WTC11 (cell line): ENCODE results near the gene HOXA5.

Experiments used
- CREB1 ChIP-seq: sonication (generic); formaldehyde crosslinking; IDR thresholded peaks from 2 replicates; pipeline ENCODE4 v1.8.0; 2023; ENCODE audit warnings: mild to moderate bottlenecking, missing genetic modification reagents
- CTCF ChIP-seq: fragments of 200-600 bp; IDR thresholded peaks from 2 replicates; pipeline ENCODE4 v1.8.0; 2022; ENCODE audit warnings: antibody characterized with exemption
- FOXJ3 ChIP-seq: sonication (generic); formaldehyde crosslinking; IDR thresholded peaks from 2 replicates; pipeline ENCODE4 v1.9.0; 2021; ENCODE audit warnings: missing genetic modification reagents, mild to moderate bottlenecking, borderline replicate concordance
- MYBL2 ChIP-seq: sonication (generic); formaldehyde crosslinking; IDR thresholded peaks from 2 replicates; pipeline ENCODE4 v1.8.1; 2023; ENCODE audit warnings: mild to moderate bottlenecking, moderate library complexity, missing genetic modification reagents
- TEAD4 ChIP-seq: sonication (generic); formaldehyde crosslinking; IDR thresholded peaks from 2 replicates; pipeline ENCODE4 v1.8.0; 2022; ENCODE audit warnings: mild to moderate bottlenecking, missing genetic modification reagents
- ZNF232 ChIP-seq: sonication (generic); formaldehyde crosslinking; IDR thresholded peaks from 2 replicates; pipeline ENCODE4 v1.8.0; 2022; ENCODE audit warnings: mild to moderate bottlenecking, missing genetic modification reagents
- TF ChIP-seq, protein P1 (sequence below): sonication (generic); formaldehyde crosslinking; IDR thresholded peaks from 2 replicates; pipeline ENCODE4 v1.8.1; 2023; ENCODE audit warnings: mild to moderate bottlenecking, missing genetic modification reagents, moderate library complexity
- TF ChIP-seq, protein P2 (sequence below): fragments of 250-450 bp; sonication (Bioruptor Pico); IDR thresholded peaks from 2 replicates; pipeline ENCODE4 v1.9.0; 2021; ENCODE audit warnings: mild to moderate bottlenecking
- TF ChIP-seq, protein P3 (sequence below): sonication (generic); formaldehyde crosslinking; conservative IDR thresholded peaks from 2 replicates; pipeline ENCODE4 v1.8.1; 2023; ENCODE audit warnings: mild to moderate bottlenecking, low read depth, missing genetic modification reagents, moderate library complexity

DNA sequence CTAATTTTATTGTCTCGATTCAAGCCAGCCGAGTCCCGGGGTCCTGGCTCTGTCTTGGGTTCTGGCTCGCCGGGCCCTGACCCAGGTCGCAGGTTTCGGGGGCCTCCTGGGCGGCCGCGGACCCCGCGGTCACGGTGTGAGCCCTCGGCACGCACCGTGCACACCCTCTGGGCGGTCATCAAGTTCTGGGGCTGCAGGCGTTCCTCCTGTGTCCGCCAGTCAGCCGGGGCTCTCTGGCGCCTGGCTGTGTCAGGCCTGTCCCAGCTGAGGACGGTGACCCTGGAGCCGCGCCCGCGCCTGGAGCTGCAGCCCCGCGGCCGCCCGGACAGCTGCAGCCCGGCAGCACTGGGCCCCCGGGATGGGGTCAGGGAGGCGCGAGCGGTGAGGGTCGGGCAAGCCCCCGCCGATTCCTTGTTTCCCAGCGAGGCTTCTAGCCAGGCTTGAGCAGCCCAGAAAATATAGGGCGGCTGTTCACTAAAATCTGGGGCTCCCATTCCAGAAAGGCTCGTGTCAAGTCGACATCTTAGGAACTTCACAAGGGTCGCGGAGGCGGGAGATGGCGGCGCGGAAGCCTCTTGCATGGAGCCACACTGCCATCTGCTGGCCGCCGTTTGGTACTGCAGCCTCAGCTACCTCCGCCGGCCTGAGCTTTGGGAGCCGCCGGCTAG, 17.2 kb upstream of the HOXA5 start:
- TF ChIP-seq, protein P1, sequence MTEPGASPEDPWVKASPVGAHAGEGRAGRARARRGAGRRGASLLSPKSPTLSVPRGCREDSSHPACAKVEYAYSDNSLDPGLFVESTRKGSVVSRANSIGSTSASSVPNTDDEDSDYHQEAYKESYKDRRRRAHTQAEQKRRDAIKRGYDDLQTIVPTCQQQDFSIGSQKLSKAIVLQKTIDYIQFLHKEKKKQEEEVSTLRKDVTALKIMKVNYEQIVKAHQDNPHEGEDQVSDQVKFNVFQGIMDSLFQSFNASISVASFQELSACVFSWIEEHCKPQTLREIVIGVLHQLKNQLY (CRISPR knock-in tag) = no peak
- no peak for TF ChIP-seq ZNF232 (CRISPR knock-in tag)
- no peak for TF ChIP-seq FOXJ3 (CRISPR knock-in tag)
- TF ChIP-seq, protein P2, sequence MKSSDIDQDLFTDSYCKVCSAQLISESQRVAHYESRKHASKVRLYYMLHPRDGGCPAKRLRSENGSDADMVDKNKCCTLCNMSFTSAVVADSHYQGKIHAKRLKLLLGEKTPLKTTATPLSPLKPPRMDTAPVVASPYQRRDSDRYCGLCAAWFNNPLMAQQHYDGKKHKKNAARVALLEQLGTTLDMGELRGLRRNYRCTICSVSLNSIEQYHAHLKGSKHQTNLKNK (CRISPR knock-in tag) = no peak
- peak; percentile 100 for TF ChIP-seq CTCF
- TF ChIP-seq, protein P3, sequence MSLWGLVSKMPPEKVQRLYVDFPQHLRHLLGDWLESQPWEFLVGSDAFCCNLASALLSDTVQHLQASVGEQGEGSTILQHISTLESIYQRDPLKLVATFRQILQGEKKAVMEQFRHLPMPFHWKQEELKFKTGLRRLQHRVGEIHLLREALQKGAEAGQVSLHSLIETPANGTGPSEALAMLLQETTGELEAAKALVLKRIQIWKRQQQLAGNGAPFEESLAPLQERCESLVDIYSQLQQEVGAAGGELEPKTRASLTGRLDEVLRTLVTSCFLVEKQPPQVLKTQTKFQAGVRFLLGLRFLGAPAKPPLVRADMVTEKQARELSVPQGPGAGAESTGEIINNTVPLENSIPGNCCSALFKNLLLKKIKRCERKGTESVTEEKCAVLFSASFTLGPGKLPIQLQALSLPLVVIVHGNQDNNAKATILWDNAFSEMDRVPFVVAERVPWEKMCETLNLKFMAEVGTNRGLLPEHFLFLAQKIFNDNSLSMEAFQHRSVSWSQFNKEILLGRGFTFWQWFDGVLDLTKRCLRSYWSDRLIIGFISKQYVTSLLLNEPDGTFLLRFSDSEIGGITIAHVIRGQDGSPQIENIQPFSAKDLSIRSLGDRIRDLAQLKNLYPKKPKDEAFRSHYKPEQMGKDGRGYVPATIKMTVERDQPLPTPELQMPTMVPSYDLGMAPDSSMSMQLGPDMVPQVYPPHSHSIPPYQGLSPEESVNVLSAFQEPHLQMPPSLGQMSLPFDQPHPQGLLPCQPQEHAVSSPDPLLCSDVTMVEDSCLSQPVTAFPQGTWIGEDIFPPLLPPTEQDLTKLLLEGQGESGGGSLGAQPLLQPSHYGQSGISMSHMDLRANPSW (CRISPR knock-in tag) = no peak
- no peak for TF ChIP-seq TEAD4 (CRISPR knock-in tag)
- no peak for TF ChIP-seq CREB1
- TF ChIP-seq MYBL2 (CRISPR knock-in tag) = no peak
